HG03342 (cell line): ENCODE measurements around the gene PPP1R16B.

Experiments used
- ATAC-seq: cut with Tn5 transposase; IDR thresholded peaks from one replicate; pipeline ENCODE4 v1.9.1; 2021; ENCODE audit warnings: mild to moderate bottlenecking, moderate library complexity; ENCODE audit not compliant: unreplicated experiment

The PPP1R16B gene

GRCh38 chr20:38894091-38894847 lies 88.8 kb downstream of the PPP1R16B start:
- no peak for ATAC-seq

GRCh38 chr20:38895098-38895949 lies 89.8 kb downstream of the PPP1R16B start:
- no peak for ATAC-seq

GRCh38 chr20:38896009-38896594 lies 90.6 kb downstream of the PPP1R16B start:
- ATAC-seq: no peak

- ATAC-seq: no peak
Observed at GRCh38 chr20:38897267-38897666, 91.8 kb downstream of the PPP1R16B start.

- no peak for ATAC-seq
Observed at GRCh38 chr20:38900606-38901005, 95.1 kb downstream of the PPP1R16B start.

- ATAC-seq: no peak
Observed at GRCh38 chr20:38902601-38903000, 97.1 kb downstream of the PPP1R16B start.

- no peak for ATAC-seq
Observed at GRCh38 chr20:38903335-38903734, 97.8 kb downstream of the PPP1R16B start.

GRCh38 chr20:38905375-38905774 lies 99.9 kb downstream of the PPP1R16B start:
- no peak for ATAC-seq

GRCh38 chr20:38907918-38908677 lies 102.6 kb downstream of the PPP1R16B start:
- no peak for ATAC-seq

GRCh38 chr20:38915355-38915754 lies 109.9 kb downstream of the PPP1R16B start:
- ATAC-seq: no peak

- no peak for ATAC-seq
Observed at GRCh38 chr20:38917657-38918056, 112.2 kb downstream of the PPP1R16B start.

- no peak for ATAC-seq
Observed at GRCh38 chr20:38918172-38918571, 112.7 kb downstream of the PPP1R16B start.

GRCh38 chr20:38919683-38920082 lies 114.2 kb downstream of the PPP1R16B start:
- ATAC-seq: no peak

GRCh38 chr20:38920411-38920810 lies 114.9 kb downstream of the PPP1R16B start:
- no peak for ATAC-seq

- ATAC-seq: no peak
Observed at GRCh38 chr20:38920851-38921250, 115.4 kb downstream of the PPP1R16B start.

GRCh38 chr20:38924718-38925117 lies 119.2 kb downstream of the PPP1R16B start:
- no peak for ATAC-seq

GRCh38 chr20:38926142-38926933 lies 120.8 kb downstream of the PPP1R16B start, which contains the start of gene FAM83D:
Gene FAM83D, plus strand, starts transcription at chr20:38926417. Its CDS starts 26 bp downstream, at chr20:38926443.
- peak; percentile 94 for ATAC-seq

GRCh38 chr20:38926934-38927616 lies 121.6 kb downstream of the PPP1R16B start:
- peak; percentile 7 for ATAC-seq

GRCh38 chr20:38927902-38928578 lies 122.5 kb downstream of the PPP1R16B start:
- ATAC-seq: no peak
